Measurements from ENCODE around the gene DDX25. TPM values are rescaled to one million over a fixed set of nuclear protein-coding genes. Genes with fewer than 3 reads are reported as not detected.

DDX25 gene
- total RNA-seq, 1 experiment from 2014 or later = 0.39 TPM

DNA sequence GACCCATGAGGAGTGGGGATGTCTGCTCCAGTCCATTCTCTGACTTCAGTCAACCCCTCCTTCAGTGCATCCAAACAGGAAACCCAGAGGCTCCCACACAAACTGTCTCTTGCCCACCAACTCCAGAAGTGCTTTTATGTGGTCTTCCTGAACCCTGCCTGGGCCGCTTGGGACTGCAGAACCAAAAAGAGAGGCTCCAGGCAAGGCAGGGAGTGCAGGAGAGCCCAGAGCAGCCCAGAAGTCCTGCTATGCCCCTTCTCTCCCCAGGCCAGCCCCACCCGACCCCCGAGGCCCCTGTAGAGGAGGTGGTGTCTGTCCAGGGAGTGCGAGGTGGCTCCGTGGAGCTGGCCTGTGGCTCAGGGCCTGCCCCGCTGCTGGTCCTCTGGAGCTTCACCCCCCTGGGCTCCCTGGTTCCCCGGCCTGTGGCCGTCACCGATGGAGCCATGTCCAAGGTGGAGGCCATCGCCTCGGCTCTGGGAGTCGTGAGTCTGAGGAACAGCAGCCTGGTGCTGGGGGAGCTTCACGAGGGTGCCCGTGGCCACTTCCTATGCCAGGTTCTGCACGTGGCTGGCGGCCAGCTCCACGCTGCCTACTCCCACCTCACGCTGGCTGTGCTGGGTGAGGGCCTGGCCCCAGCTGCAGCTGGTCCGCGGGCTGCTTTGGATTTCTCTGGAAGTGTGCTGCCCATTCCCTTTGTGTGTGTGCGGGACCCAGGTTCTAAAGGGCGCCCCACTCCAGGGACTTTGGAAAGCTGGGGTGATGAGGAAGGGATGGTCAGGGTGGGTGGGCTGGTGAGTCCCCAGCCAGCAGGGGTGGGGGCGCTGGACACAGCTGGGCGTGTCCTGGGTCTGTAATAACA is 43.3 kb downstream of the DDX25 start:
- DNase-seq (ENCODE audit: low spot score) = no peak
- Histone ChIP-seq H3K27ac (ENCODE audit: low read depth, low read length, poor library complexity, severe bottlenecking) (no peak overlapping the region), H3K4me1 (ENCODE audit: insufficient read depth, low read length, poor library complexity, severe bottlenecking) (no peaks in the 10 kb centered on the region), H3K27me3 (replicated peaks; ENCODE audit: insufficient read depth, low read depth, low read length, poor library complexity) (no peaks in the 10 kb centered on the region), H3K4me3 (ENCODE audit: low read depth, low read length, poor library complexity, severe bottlenecking) (no peak overlapping the region), H3K9me3 (ENCODE audit: low read depth, low read length, poor library complexity, severe bottlenecking) (no peaks in the 10 kb centered on the region), H3K36me3 (ENCODE audit: insufficient read depth, low read length, poor library complexity, severe bottlenecking) (no peaks in the 10 kb centered on the region)
- TF ChIP-seq EZH2 (IDR thresholded peaks at IDR 0.05; ENCODE audit: borderline replicate concordance, low read depth, low read length, poor library complexity, severe bottlenecking) = no peak
- TF ChIP-seq CTCF (conservative IDR thresholded peaks at IDR 0.05; ENCODE audit: low read depth, low read length) = no peak
- CTCF ChIA-PET = no interaction called here
- BruUV-seq (replicated peaks) = no TSS peak
- POLR2A ChIA-PET (ENCODE audit: low non-redundant PET) = no interaction called here
- intact Hi-C loops (cut with micrococcal nuclease; ENCODE audit: unreplicated experiment) = no loop called here

- TF ChIP-seq EZH2 (IDR thresholded peaks at IDR 0.05; ENCODE audit: borderline replicate concordance, low read depth, low read length, poor library complexity, severe bottlenecking) (no peak), CTCF (conservative IDR thresholded peaks at IDR 0.05; ENCODE audit: low read depth, low read length) (no peak)
- H3K4me3 ChIP-seq (ENCODE audit: low read depth, low read length, poor library complexity, severe bottlenecking) = no peak overlapping the region
- ChIA-PET POLR2A (ENCODE audit: low non-redundant PET) (no interaction called here), CTCF (no interaction called here)
- no peaks in the 10 kb centered on the region for H3K4me1 ChIP-seq (ENCODE audit: insufficient read depth, low read length, poor library complexity, severe bottlenecking)
- intact Hi-C loops (cut with micrococcal nuclease; ENCODE audit: unreplicated experiment) = no loop called here
- no peak overlapping the region for H3K27ac ChIP-seq (ENCODE audit: low read depth, low read length, poor library complexity, severe bottlenecking)
- no peak for DNase-seq (ENCODE audit: low spot score)
- no peaks in the 10 kb centered on the region for H3K27me3 ChIP-seq (replicated peaks; ENCODE audit: insufficient read depth, low read depth, low read length, poor library complexity)
- H3K36me3 ChIP-seq (ENCODE audit: insufficient read depth, low read length, poor library complexity, severe bottlenecking) = no peaks in the 10 kb centered on the region
- BruUV-seq (replicated peaks) = no TSS peak
- no peaks in the 10 kb centered on the region for H3K9me3 ChIP-seq (ENCODE audit: low read depth, low read length, poor library complexity, severe bottlenecking)
Observed at GRCh38 chr11:125948278-125949051, 44.2 kb downstream of the DDX25 start.

- DNase-seq (ENCODE audit: low spot score) = no peak
- Histone ChIP-seq H3K4me1 (ENCODE audit: insufficient read depth, low read length, poor library complexity, severe bottlenecking) (no peaks in the 10 kb centered on the region), H3K4me3 (ENCODE audit: low read depth, low read length, poor library complexity, severe bottlenecking) (no peak overlapping the region), H3K27me3 (replicated peaks; ENCODE audit: insufficient read depth, low read depth, low read length, poor library complexity) (no peaks in the 10 kb centered on the region), H3K36me3 (ENCODE audit: insufficient read depth, low read length, poor library complexity, severe bottlenecking) (no peaks in the 10 kb centered on the region), H3K27ac (ENCODE audit: low read depth, low read length, poor library complexity, severe bottlenecking) (no peak overlapping the region), H3K9me3 (ENCODE audit: low read depth, low read length, poor library complexity, severe bottlenecking) (no peaks in the 10 kb centered on the region)
- no TSS peak for BruUV-seq (replicated peaks)
- POLR2A ChIA-PET (ENCODE audit: low non-redundant PET) = no interaction called here
- CTCF ChIA-PET = no interaction called here
- TF ChIP-seq EZH2 (IDR thresholded peaks at IDR 0.05; ENCODE audit: borderline replicate concordance, low read depth, low read length, poor library complexity, severe bottlenecking) (no peak), CTCF (conservative IDR thresholded peaks at IDR 0.05; ENCODE audit: low read depth, low read length) (no peak)
- intact Hi-C loops (cut with micrococcal nuclease; ENCODE audit: unreplicated experiment) = no loop called here
Observed at GRCh38 chr11:125949271-125950177, 45.2 kb downstream of the DDX25 start.

All from A673 (cell line).